Neural cell (in vitro differentiated cells): ENCODE data around the gene TM2D3. TPM values are rescaled to one million over a fixed set of nuclear protein-coding genes. Genes with fewer than 3 reads are reported as not detected.

Experiments used
- H2AFZ ChIP-seq: fragments of 200-600, 300-800 bp; sonication (generic), shearing (Covaris generic); 2 replicates; pipeline ENCODE4 v1.6.0; 2014; ENCODE audit warnings: low read depth, mild to moderate bottlenecking, antibody characterized with exemption, low read length, moderate library complexity
- H3F3A ChIP-seq: fragments of 200-600 bp; shearing (Covaris generic); 2 replicates; pipeline ENCODE4 v1.6.1; 2016; ENCODE audit warnings: mild to moderate bottlenecking, moderate library complexity, mixed read lengths, antibody characterized with exemption, low read length; ENCODE audit not compliant: insufficient read depth, poor library complexity, severe bottlenecking
- H3K27ac ChIP-seq: fragments of 200-600, 300-800 bp; sonication (generic), shearing (Covaris generic); 2 replicates; pipeline ENCODE4 v1.5.1; 2014; ENCODE audit warnings: mild to moderate bottlenecking, low read length, moderate library complexity
- H3K27me3 ChIP-seq: fragments of 300-800, 200-600 bp; sonication (generic), shearing (Covaris generic); 2 replicates; pipeline ENCODE4 v1.6.0; 2014; ENCODE audit warnings: mild to moderate bottlenecking, low read depth, low read length, moderate library complexity; ENCODE audit not compliant: insufficient read depth
- H3K36me3 ChIP-seq: fragments of 300-800, 200-600 bp; sonication (generic), shearing (Covaris generic); 2 replicates; pipeline ENCODE4 v1.5.1; 2014; ENCODE audit warnings: mild to moderate bottlenecking, antibody characterized with exemption, low read length, moderate library complexity; ENCODE audit not compliant: insufficient read depth
- H3K4me2 ChIP-seq: fragments of 300-800, 200-600 bp; sonication (generic), shearing (Covaris generic); 2 replicates; pipeline ENCODE4 v1.6.0; 2014; ENCODE audit warnings: mild to moderate bottlenecking, low read length
- H3K4me3 ChIP-seq: fragments of 300-800, 200-600 bp; sonication (generic), shearing (Covaris generic); 2 replicates; pipeline ENCODE4 v1.5.1; 2014; ENCODE audit warnings: mild to moderate bottlenecking, low read length, moderate library complexity
- H3K79me2 ChIP-seq: fragments of 200-600 bp; shearing (Covaris generic); replicated peaks from 2 replicates; pipeline ENCODE4 v1.6.0; 2014; ENCODE audit warnings: mild to moderate bottlenecking, low read length, moderate library complexity; ENCODE audit not compliant: insufficient read depth
- H3K9ac ChIP-seq: fragments of 300-800, 200-600 bp; sonication (generic), shearing (Covaris generic); 2 replicates; pipeline ENCODE4 v1.6.1; 2016; ENCODE audit warnings: mild to moderate bottlenecking, low read length, mixed read lengths
- H3K9me2 ChIP-seq: fragments of 200-600 bp; shearing (Covaris generic); 2 replicates; pipeline ENCODE4 v1.6.1; 2016; ENCODE audit warnings: mild to moderate bottlenecking, low read length, mixed read lengths; ENCODE audit not compliant: insufficient read depth
- H3K9me3 ChIP-seq: fragments of 200-600, 300-800 bp; sonication (generic), shearing (Covaris generic); 2 replicates; pipeline ENCODE4 v1.6.1; 2016; ENCODE audit warnings: mild to moderate bottlenecking, mixed run types, low read length, moderate library complexity, mixed read lengths
- H4K20me1 ChIP-seq: fragments of 200-600 bp; shearing (Covaris generic); 2 replicates; pipeline ENCODE4 v1.6.1; 2016; ENCODE audit warnings: mild to moderate bottlenecking, mixed run types; ENCODE audit not compliant: insufficient read depth
- CTCF ChIP-seq: fragments of 450-650 bp; IDR thresholded peaks from 2 replicates; pipeline ENCODE4 v1.5.1; 2014; ENCODE audit warnings: antibody characterized with exemption, mild to moderate bottlenecking, moderate library complexity; ENCODE audit not compliant: poor library complexity, severe bottlenecking
- EP300 ChIP-seq: fragments of 450-650 bp; conservative IDR thresholded peaks from 2 replicates; pipeline ENCODE4 v1.6.1; 2014; ENCODE audit warnings: antibody characterized with exemption, mild to moderate bottlenecking, moderate library complexity; ENCODE audit not compliant: poor library complexity, severe bottlenecking
- EZH2 ChIP-seq: fragments of 200-600, 300-800 bp; shearing (Covaris generic), sonication (generic); IDR thresholded peaks from 2 replicates; pipeline ENCODE4 v1.6.1; 2014; ENCODE audit warnings: antibody characterized with exemption, low read length, borderline replicate concordance, mild to moderate bottlenecking; ENCODE audit not compliant: insufficient read depth, poor library complexity, severe bottlenecking
- MXI1 ChIP-seq: fragments of 450-650 bp; conservative IDR thresholded peaks from 2 replicates; pipeline ENCODE4 v1.6.1; 2014; ENCODE audit warnings: antibody characterized with exemption, mild to moderate bottlenecking; ENCODE audit not compliant: poor library complexity, severe bottlenecking
- POLR2AphosphoS5 ChIP-seq: IDR thresholded peaks from 2 replicates; pipeline ENCODE4 v1.6.1; 2012
- RAD21 ChIP-seq: fragments of 450-650 bp; conservative IDR thresholded peaks from 2 replicates; pipeline ENCODE4 v1.6.1; 2014; ENCODE audit warnings: antibody characterized with exemption, mild to moderate bottlenecking, moderate library complexity
- REST ChIP-seq: IDR thresholded peaks from 2 replicates; pipeline ENCODE4 v1.6.1; 2012; ENCODE audit warnings: borderline replicate concordance
- SMC3 ChIP-seq: fragments of 450-650 bp; conservative IDR thresholded peaks from 2 replicates; pipeline ENCODE4 v1.6.1; 2014; ENCODE audit warnings: antibody characterized with exemption, mild to moderate bottlenecking, moderate library complexity; ENCODE audit not compliant: poor library complexity
- TAF1 ChIP-seq: IDR thresholded peaks from 2 replicates; pipeline ENCODE4 v1.6.1; 2012; ENCODE audit warnings: low read depth
- polyA plus RNA-seq: library from polyadenylated mRNA; depleted of rRNA; stranded (reverse); fragments of >200 nt; gene quantifications from 2 replicates; pipeline ENCODE4 v1.2.3, GENCODE V29; 2014

Gene TM2D3
- polyA plus RNA-seq, 1 donor from 2014 or later, result 343 TPM

GRCh38 chr15:101646672-101647071 is 5.5 kb downstream of the TM2D3 start:
- Histone ChIP-seq H3K9me3 (no peaks in the 10 kb centered on the region), H3K9me2 (no peaks in the 10 kb centered on the region), H3K4me3 (no peak overlapping the region), H3K4me2 (no peak overlapping the region), H3K27ac (no peak overlapping the region), H2AFZ (no peak overlapping the region), H3K27me3 (no peaks in the 10 kb centered on the region), H4K20me1 (no peaks in the 10 kb centered on the region), H3F3A (no peaks in the 10 kb centered on the region), H3K36me3 (no peaks in the 10 kb centered on the region), H3K9ac (no peak overlapping the region), H3K79me2 (peaks cover 37% of the 10 kb centered on the region)
- TF ChIP-seq POLR2AphosphoS5 (no peak), TAF1 (no peak), CTCF (no peak), REST (no peak), MXI1 (no peak)

GRCh38 chr15:101642361-101642760 is 9.8 kb downstream of the TM2D3 start:
- H3K4me2 ChIP-seq, result no peak overlapping the region
- H3K79me2 ChIP-seq, result peaks cover 5% of the 10 kb centered on the region
- no peaks in the 10 kb centered on the region for H3K27me3 ChIP-seq
- no peaks in the 10 kb centered on the region for H3K36me3 ChIP-seq
- no peak overlapping the region for H3K27ac ChIP-seq
- no peak for TF ChIP-seq POLR2AphosphoS5
- no peaks in the 10 kb centered on the region for H3K9me2 ChIP-seq
- H3K4me3 ChIP-seq, result no peak overlapping the region
- no peak overlapping the region for H3K9ac ChIP-seq
- no peaks in the 10 kb centered on the region for H4K20me1 ChIP-seq
- no peaks in the 10 kb centered on the region for H3F3A ChIP-seq
- no peak overlapping the region for H2AFZ ChIP-seq
- H3K9me3 ChIP-seq, result no peaks in the 10 kb centered on the region

- H3F3A ChIP-seq, result no peaks in the 10 kb centered on the region
- no peaks in the 10 kb centered on the region for H3K9me3 ChIP-seq
- H3K79me2 ChIP-seq, result peaks cover 5% of the 10 kb centered on the region
- H2AFZ ChIP-seq, result no peak overlapping the region
- no peak overlapping the region for H3K4me2 ChIP-seq
- no peaks in the 10 kb centered on the region for H4K20me1 ChIP-seq
- no peak overlapping the region for H3K27ac ChIP-seq
- no peaks in the 10 kb centered on the region for H3K27me3 ChIP-seq
- TF ChIP-seq EP300 (no peak), EZH2 (no peak), REST (no peak), TAF1 (no peak), RAD21 (no peak), CTCF (no peak), POLR2AphosphoS5 (no peak), SMC3 (no peak), MXI1 (no peak)
- H3K9ac ChIP-seq, result no peak overlapping the region
- no peaks in the 10 kb centered on the region for H3K36me3 ChIP-seq
- H3K9me2 ChIP-seq, result no peaks in the 10 kb centered on the region
- H3K4me3 ChIP-seq, result no peak overlapping the region
These were observed 10.3 kb downstream of the TM2D3 start for GRCh38 chr15:101641894-101642293.
